ENCODE results near the gene GSTM4. TPM values are rescaled to one million over a fixed set of nuclear protein-coding genes. Genes with fewer than 3 reads are reported as not detected.

The GSTM4 gene
- total RNA-seq, result 10 to 100 TPM; 20.5 to 48.8 (median 47.1) TPM
- total RNA-seq (2013), result 6.1 TPM

GRCh38 chr1:109655615-109656519 lies at the start of gene GSTM4:
Gene GSTM4, plus strand, starts transcription at chr1:109656099. Its CDS starts 291 bp downstream, at chr1:109656390.
- Mint-ChIP-seq H3K27ac (peak within 1 kb of the TSS; percentile 60 to 88), H3K4me1 (peaks cover 16 to 27% of the 10 kb centered on the region in 2 donors), H3K9me3 (no peaks in the 10 kb centered on the region), H3K4me3 (peak within 1 kb of the TSS; percentile 95), H3K36me3 (no peaks in the 10 kb centered on the region), H3K27me3 (ENCODE audit: low read depth in 2 of 2) (peaks cover 9 to 17% of the 10 kb centered on the region in 2 donors)
- H3K27me3 ChIP-seq (ENCODE audit: control insufficient read depth, insufficient read depth, low read length), result no peaks in the 10 kb centered on the region
- ATAC-seq, result peak; percentile 84 to 89 (median 89)
- no peaks in the 10 kb centered on the region for H3K9me3 ChIP-seq (ENCODE audit: control insufficient read depth, insufficient read depth, low read length)
- WGBS (ENCODE audit: insufficient coverage), result under 1% methylated on average over 54 of the region's 54 CpGs
- DNase-seq, result peak; percentile 54 to 70
- peaks cover 10% of the 10 kb centered on the region for H3K36me3 ChIP-seq (ENCODE audit: control insufficient read depth, insufficient read depth, low read length)
- H3K4me3 ChIP-seq (ENCODE audit: low read length), result peak within 1 kb of the TSS; percentile 70
- H3K27ac ChIP-seq (ENCODE audit: low read length), result peak within 1 kb of the TSS; percentile 24
- no peak for TF ChIP-seq CTCF (IDR thresholded peaks at IDR 0.05)
- H3K4me1 ChIP-seq (ENCODE audit: control insufficient read depth, insufficient read depth, low read length), result peaks cover 23% of the 10 kb centered on the region
- intact Hi-C loops (cut with micrococcal nuclease), result no loop called here

DNA sequence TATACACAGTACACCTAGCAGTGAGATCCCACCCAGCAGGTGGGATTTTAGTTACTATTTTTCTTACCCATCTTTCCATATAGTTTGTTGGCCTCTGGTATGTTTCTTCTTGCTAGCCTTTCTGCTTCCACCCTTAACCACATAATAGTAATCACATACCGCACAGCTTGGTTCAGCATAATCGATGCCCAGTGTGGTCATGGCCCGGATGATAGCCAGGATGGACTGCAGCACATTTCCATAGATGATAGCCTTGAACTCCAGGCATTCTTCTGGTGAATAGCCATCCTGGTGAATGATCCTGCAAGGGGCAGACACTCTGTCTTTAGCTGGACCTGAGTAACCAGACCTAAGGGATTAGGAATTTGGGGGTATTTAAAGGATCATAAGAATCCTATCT lies 46.0 kb upstream of the GSTM4 start:
- Mint-ChIP-seq H3K4me3 (no peak overlapping the region), H3K27ac (no peak overlapping the region), H3K4me1 (no peaks in the 10 kb centered on the region), H3K27me3 (ENCODE audit: low read depth in 2 of 2) (no peaks in the 10 kb centered on the region), H3K36me3 (no peaks in the 10 kb centered on the region), H3K9me3 (no peaks in the 10 kb centered on the region)
- intact Hi-C loops (cut with micrococcal nuclease), result no loop called here
- no peaks in the 10 kb centered on the region for H3K27me3 ChIP-seq (ENCODE audit: control insufficient read depth, insufficient read depth, low read length)
- no peak for TF ChIP-seq CTCF (IDR thresholded peaks at IDR 0.05)
- no peaks in the 10 kb centered on the region for H3K4me1 ChIP-seq (ENCODE audit: control insufficient read depth, insufficient read depth, low read length)
- H3K36me3 ChIP-seq (ENCODE audit: control insufficient read depth, insufficient read depth, low read length), result no peaks in the 10 kb centered on the region
- 93% methylated on average over 3 of the region's 3 CpGs for WGBS (ENCODE audit: insufficient coverage)
- no peak overlapping the region for H3K4me3 ChIP-seq (ENCODE audit: low read length)
- H3K9me3 ChIP-seq (ENCODE audit: control insufficient read depth, insufficient read depth, low read length), result no peaks in the 10 kb centered on the region
- DNase-seq (no peak), ATAC-seq (no peak)
- no peak overlapping the region for H3K27ac ChIP-seq (ENCODE audit: low read length)

GRCh38 chr1:109610609-109611307 lies 45.1 kb upstream of the GSTM4 start:
- H3K27me3 ChIP-seq (ENCODE audit: control insufficient read depth, insufficient read depth, low read length), result no peaks in the 10 kb centered on the region
- Mint-ChIP-seq H3K27me3 (ENCODE audit: low read depth in 2 of 2) (no peaks in the 10 kb centered on the region), H3K27ac (no peak overlapping the region), H3K9me3 (no peaks in the 10 kb centered on the region), H3K4me3 (no peak overlapping the region), H3K4me1 (no peaks in the 10 kb centered on the region), H3K36me3 (no peaks in the 10 kb centered on the region)
- H3K9me3 ChIP-seq (ENCODE audit: control insufficient read depth, insufficient read depth, low read length), result no peaks in the 10 kb centered on the region
- TF ChIP-seq CTCF (IDR thresholded peaks at IDR 0.05), result no peak
- DNase-seq (no peak), ATAC-seq (no peak)
- H3K4me1 ChIP-seq (ENCODE audit: control insufficient read depth, insufficient read depth, low read length), result no peaks in the 10 kb centered on the region
- intact Hi-C loops (cut with micrococcal nuclease), result no loop called here
- H3K4me3 ChIP-seq (ENCODE audit: low read length), result no peak overlapping the region
- no peak overlapping the region for H3K27ac ChIP-seq (ENCODE audit: low read length)
- 95% methylated on average over 3 of the region's 3 CpGs for WGBS (ENCODE audit: insufficient coverage)
- H3K36me3 ChIP-seq (ENCODE audit: control insufficient read depth, insufficient read depth, low read length), result no peaks in the 10 kb centered on the region
